ENCODE measurements around the gene IMP4. TPM values are rescaled to one million over a fixed set of nuclear protein-coding genes. Genes with fewer than 3 reads are reported as not detected.
A peak's percentile ranks its signal among the peaks of the same experiment; 100 is the strongest.

The IMP4 gene
- total and polyA plus RNA-seq, 2 of the 13 experiments (the other 11 are each of a cell fraction or from before 2014, with no cell fraction given): 142 to 158 TPM

DNA sequence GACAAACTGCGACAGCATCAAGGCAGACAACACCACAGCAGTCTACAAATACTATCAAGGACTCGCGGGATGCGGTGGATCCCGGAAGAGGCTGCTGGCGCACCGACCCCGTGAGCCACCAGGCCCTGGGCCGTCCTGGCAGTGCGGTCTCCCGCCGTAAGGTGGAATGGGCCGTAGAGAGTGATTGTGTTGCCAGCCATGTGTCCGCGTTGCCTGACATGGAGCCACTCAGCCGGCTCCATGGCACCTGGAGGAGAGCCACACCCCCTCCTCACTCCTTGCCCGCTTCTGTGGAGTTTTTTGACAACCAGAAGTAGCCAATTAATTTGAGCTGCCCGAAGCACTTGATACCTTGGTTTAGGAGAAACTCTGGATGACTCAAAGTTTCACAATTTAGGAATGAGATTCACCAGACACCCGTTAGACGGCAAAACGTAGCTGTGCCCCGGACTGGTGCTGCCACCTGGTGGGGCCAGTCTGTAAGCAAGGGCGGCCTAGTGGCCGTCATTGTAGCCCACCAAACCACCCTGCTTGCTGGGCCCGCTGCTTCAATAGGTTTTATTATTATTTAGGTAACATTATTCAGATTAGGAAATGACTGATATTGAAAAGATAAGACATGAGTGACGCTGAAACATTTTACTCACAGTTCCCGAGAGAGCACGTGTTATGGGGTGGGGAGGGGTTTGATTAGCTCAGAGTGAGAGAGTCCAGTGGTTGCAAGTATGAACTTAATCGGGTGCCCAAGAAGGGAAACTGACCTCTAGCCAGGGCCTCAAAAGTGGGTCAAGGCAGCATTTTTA lies 10.2 kb upstream of the IMP4 start (continued):
- TF ChIP-seq, protein P1, sequence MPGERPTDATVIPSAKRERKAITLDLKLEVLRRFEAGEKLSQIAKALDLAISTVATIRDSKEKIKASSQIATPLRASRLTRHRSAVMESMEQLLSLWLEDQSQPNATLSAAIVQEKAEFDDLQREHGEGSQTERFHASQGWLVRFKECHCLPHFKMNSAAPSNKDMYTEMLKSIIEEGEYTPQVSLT (CRISPR knock-in tag; IDR thresholded peaks at IDR 0.05; ENCODE audit: borderline replicate concordance, low read depth): 0 out of 2 replicates have a peak, but pooled peaks have one; percentile 59
- TF ChIP-seq KAT7 (CRISPR knock-in tag; IDR thresholded peaks at IDR 0.05; ENCODE audit: borderline replicate concordance): no peak
- TF ChIP-seq, protein P2, sequence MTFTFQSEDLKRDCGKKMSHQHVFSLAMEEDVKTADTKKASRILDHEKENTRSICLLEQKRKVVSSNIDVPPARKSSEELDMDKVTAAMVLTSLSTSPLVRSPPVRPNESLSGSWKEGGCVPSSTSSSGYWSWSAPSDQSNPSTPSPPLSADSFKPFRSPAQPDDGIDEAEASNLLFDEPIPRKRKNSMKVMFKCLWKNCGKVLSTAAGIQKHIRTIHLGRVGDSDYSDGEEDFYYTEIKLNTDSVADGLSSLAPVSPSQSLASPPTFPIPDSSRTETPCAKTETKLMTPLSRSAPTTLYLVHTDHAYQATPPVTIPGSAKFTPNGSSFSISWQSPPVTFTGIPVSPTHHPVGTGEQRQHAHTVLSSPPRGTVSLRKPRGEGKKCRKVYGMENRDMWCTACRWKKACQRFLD (CRISPR knock-in tag; IDR thresholded peaks at IDR 0.05; ENCODE audit: borderline replicate concordance): no peak
- TF ChIP-seq, protein P3, sequence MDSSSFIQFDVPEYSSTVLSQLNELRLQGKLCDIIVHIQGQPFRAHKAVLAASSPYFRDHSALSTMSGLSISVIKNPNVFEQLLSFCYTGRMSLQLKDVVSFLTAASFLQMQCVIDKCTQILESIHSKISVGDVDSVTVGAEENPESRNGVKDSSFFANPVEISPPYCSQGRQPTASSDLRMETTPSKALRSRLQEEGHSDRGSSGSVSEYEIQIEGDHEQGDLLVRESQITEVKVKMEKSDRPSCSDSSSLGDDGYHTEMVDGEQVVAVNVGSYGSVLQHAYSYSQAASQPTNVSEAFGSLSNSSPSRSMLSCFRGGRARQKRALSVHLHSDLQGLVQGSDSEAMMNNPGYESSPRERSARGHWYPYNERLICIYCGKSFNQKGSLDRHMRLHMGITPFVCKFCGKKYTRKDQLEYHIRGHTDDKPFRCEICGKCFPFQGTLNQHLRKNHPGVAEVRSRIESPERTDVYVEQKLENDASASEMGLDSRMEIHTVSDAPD (CRISPR knock-in tag; IDR thresholded peaks at IDR 0.05): no peak
- TF ChIP-seq SIN3B (IDR thresholded peaks at IDR 0.05; ENCODE audit: low read length): no peak
- TF ChIP-seq, protein P4, sequence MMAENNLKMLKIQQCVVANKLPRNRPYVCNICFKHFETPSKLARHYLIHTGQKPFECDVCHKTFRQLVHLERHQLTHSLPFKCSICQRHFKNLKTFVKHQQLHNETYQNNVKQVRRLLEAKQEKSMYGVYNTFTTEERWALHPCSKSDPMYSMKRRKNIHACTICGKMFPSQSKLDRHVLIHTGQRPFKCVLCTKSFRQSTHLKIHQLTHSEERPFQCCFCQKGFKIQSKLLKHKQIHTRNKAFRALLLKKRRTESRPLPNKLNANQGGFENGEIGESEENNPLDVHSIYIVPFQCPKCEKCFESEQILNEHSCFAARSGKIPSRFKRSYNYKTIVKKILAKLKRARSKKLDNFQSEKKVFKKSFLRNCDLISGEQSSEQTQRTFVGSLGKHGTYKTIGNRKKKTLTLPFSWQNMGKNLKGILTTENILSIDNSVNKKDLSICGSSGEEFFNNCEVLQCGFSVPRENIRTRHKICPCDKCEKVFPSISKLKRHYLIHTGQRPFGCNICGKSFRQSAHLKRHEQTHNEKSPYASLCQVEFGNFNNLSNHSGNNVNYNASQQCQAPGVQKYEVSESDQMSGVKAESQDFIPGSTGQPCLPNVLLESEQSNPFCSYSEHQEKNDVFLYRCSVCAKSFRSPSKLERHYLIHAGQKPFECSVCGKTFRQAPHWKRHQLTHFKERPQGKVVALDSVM (CRISPR knock-in tag; IDR thresholded peaks at IDR 0.05): no peak
- TF ChIP-seq HMGA1 (CRISPR knock-in tag; conservative IDR thresholded peaks at IDR 0.05): no peak
- TF ChIP-seq ETV5 (CRISPR knock-in tag; IDR thresholded peaks at IDR 0.05; ENCODE audit: borderline replicate concordance): no peak
- TF ChIP-seq, protein P5, sequence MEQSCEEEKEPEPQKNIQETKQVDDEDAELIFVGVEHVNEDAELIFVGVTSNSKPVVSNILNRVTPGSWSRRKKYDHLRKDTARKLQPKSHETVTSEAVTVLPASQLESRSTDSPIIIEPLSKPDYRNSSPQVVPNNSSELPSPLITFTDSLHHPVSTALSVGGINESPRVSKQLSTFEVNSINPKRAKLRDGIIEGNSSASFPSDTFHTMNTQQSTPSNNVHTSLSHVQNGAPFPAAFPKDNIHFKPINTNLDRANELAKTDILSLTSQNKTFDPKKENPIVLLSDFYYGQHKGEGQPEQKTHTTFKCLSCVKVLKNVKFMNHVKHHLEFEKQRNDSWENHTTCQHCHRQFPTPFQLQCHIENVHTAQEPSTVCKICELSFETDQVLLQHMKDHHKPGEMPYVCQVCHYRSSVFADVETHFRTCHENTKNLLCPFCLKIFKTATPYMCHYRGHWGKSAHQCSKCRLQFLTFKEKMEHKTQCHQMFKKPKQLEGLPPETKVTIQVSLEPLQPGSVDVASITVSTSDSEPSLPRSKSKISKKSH (CRISPR knock-in tag; IDR thresholded peaks at IDR 0.05; ENCODE audit: borderline replicate concordance): peak; percentile 75
- no peak for TF ChIP-seq MEIS1 (CRISPR knock-in tag; IDR thresholded peaks at IDR 0.05; ENCODE audit: borderline replicate concordance)
- no peak for TF ChIP-seq HNRNPUL1 (IDR thresholded peaks at IDR 0.05; ENCODE audit: low read depth, low read length)
- no peak for TF ChIP-seq ELF3 (CRISPR knock-in tag; IDR thresholded peaks at IDR 0.05)
- TF ChIP-seq, protein P6, sequence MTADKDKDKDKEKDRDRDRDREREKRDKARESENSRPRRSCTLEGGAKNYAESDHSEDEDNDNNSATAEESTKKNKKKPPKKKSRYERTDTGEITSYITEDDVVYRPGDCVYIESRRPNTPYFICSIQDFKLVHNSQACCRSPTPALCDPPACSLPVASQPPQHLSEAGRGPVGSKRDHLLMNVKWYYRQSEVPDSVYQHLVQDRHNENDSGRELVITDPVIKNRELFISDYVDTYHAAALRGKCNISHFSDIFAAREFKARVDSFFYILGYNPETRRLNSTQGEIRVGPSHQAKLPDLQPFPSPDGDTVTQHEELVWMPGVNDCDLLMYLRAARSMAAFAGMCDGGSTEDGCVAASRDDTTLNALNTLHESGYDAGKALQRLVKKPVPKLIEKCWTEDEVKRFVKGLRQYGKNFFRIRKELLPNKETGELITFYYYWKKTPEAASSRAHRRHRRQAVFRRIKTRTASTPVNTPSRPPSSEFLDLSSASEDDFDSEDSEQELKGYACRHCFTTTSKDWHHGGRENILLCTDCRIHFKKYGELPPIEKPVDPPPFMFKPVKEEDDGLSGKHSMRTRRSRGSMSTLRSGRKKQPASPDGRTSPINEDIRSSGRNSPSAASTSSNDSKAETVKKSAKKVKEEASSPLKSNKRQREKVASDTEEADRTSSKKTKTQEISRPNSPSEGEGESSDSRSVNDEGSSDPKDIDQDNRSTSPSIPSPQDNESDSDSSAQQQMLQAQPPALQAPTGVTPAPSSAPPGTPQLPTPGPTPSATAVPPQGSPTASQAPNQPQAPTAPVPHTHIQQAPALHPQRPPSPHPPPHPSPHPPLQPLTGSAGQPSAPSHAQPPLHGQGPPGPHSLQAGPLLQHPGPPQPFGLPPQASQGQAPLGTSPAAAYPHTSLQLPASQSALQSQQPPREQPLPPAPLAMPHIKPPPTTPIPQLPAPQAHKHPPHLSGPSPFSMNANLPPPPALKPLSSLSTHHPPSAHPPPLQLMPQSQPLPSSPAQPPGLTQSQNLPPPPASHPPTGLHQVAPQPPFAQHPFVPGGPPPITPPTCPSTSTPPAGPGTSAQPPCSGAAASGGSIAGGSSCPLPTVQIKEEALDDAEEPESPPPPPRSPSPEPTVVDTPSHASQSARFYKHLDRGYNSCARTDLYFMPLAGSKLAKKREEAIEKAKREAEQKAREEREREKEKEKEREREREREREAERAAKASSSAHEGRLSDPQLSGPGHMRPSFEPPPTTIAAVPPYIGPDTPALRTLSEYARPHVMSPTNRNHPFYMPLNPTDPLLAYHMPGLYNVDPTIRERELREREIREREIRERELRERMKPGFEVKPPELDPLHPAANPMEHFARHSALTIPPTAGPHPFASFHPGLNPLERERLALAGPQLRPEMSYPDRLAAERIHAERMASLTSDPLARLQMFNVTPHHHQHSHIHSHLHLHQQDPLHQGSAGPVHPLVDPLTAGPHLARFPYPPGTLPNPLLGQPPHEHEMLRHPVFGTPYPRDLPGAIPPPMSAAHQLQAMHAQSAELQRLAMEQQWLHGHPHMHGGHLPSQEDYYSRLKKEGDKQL (CRISPR knock-in tag; IDR thresholded peaks at IDR 0.05; ENCODE audit: low read depth): no peak
- no peak for TF ChIP-seq TCF7L2 (IDR thresholded peaks at IDR 0.05; ENCODE audit: low read depth, low read length)
- TF ChIP-seq, protein P7, sequence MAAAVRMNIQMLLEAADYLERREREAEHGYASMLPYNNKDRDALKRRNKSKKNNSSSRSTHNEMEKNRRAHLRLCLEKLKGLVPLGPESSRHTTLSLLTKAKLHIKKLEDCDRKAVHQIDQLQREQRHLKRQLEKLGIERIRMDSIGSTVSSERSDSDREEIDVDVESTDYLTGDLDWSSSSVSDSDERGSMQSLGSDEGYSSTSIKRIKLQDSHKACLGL (CRISPR knock-in tag; IDR thresholded peaks at IDR 0.05): no peak
